Measurements from ENCODE around the gene DCC. TPM values are rescaled to one million over a fixed set of nuclear protein-coding genes. Genes with fewer than 3 reads are reported as not detected.
A peak's percentile ranks its signal among the peaks of the same experiment; 100 is the strongest.

Gene DCC
- total RNA-seq, 1 experiment from 2014 or later, result 0.39 TPM

GRCh38 chr18:52667463-52668065, 327.6 kb downstream of the DCC start:
- intact Hi-C loops (cut with micrococcal nuclease; ENCODE audit: unreplicated experiment), result no loop called here
- Mint-ChIP-seq H3K27ac (ENCODE audit: unreplicated experiment) (no peak overlapping the region), H3K9me3 (ENCODE audit: unreplicated experiment) (no peaks in the 10 kb centered on the region), H3K36me3 (ENCODE audit: insufficient read depth, unreplicated experiment) (no peaks in the 10 kb centered on the region), H3K4me3 (ENCODE audit: unreplicated experiment) (no peak overlapping the region), H3K27me3 (ENCODE audit: insufficient read depth, unreplicated experiment) (no peaks in the 10 kb centered on the region), H3K4me1 (ENCODE audit: low read depth, unreplicated experiment) (no peaks in the 10 kb centered on the region)
- Histone ChIP-seq H3K27me3 (replicated peaks; ENCODE audit: control insufficient read depth, insufficient read depth, low read length) (no peaks in the 10 kb centered on the region), H3K9me3 (no peaks in the 10 kb centered on the region), H3K4me3 (ENCODE audit: low read depth, low read length) (no peak overlapping the region), H3K4me1 (no peaks in the 10 kb centered on the region), H3K36me3 (ENCODE audit: control insufficient read depth, insufficient read depth, low read length) (no peaks in the 10 kb centered on the region)
- POLR2A ChIA-PET, result no interaction called here
- CTCF ChIA-PET, result no interaction called here
- TF ChIP-seq, protein P1, sequence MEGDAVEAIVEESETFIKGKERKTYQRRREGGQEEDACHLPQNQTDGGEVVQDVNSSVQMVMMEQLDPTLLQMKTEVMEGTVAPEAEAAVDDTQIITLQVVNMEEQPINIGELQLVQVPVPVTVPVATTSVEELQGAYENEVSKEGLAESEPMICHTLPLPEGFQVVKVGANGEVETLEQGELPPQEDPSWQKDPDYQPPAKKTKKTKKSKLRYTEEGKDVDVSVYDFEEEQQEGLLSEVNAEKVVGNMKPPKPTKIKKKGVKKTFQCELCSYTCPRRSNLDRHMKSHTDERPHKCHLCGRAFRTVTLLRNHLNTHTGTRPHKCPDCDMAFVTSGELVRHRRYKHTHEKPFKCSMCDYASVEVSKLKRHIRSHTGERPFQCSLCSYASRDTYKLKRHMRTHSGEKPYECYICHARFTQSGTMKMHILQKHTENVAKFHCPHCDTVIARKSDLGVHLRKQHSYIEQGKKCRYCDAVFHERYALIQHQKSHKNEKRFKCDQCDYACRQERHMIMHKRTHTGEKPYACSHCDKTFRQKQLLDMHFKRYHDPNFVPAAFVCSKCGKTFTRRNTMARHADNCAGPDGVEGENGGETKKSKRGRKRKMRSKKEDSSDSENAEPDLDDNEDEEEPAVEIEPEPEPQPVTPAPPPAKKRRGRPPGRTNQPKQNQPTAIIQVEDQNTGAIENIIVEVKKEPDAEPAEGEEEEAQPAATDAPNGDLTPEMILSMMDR (IDR thresholded peaks at IDR 0.05; ENCODE audit: insufficient read depth in 1 of 2, low read depth in 1 of 2, low read length in 1 of 2, severe bottlenecking in 1 of 2, unreplicated experiment in 1 of 2), result no peak
- no TSS peak for BruUV-seq (replicated peaks)
- no peak for DNase-seq

- Histone ChIP-seq H3K9me3 (no peaks in the 10 kb centered on the region), H3K36me3 (ENCODE audit: control insufficient read depth, insufficient read depth, low read length) (no peaks in the 10 kb centered on the region), H3K27me3 (replicated peaks; ENCODE audit: control insufficient read depth, insufficient read depth, low read length) (no peaks in the 10 kb centered on the region), H3K4me1 (no peaks in the 10 kb centered on the region), H3K4me3 (ENCODE audit: low read depth, low read length) (no peak overlapping the region)
- TF ChIP-seq, protein P1 (IDR thresholded peaks at IDR 0.05; ENCODE audit: insufficient read depth in 1 of 2, low read depth in 1 of 2, low read length in 1 of 2, severe bottlenecking in 1 of 2, unreplicated experiment in 1 of 2), result peak in 1 of 2 experiments; percentile 12
- Mint-ChIP-seq H3K4me1 (ENCODE audit: low read depth, unreplicated experiment) (no peaks in the 10 kb centered on the region), H3K4me3 (ENCODE audit: unreplicated experiment) (no peak overlapping the region), H3K36me3 (ENCODE audit: insufficient read depth, unreplicated experiment) (no peaks in the 10 kb centered on the region), H3K27ac (ENCODE audit: unreplicated experiment) (no peak overlapping the region), H3K27me3 (ENCODE audit: insufficient read depth, unreplicated experiment) (no peaks in the 10 kb centered on the region), H3K9me3 (ENCODE audit: unreplicated experiment) (no peaks in the 10 kb centered on the region)
- BruUV-seq (replicated peaks), result no TSS peak
- intact Hi-C loops (cut with micrococcal nuclease; ENCODE audit: unreplicated experiment), result loop anchor here (5.0 to 10.0 kb wide), 2 partner anchors 246 to 1004 kb away; no protein-coding TSS in a partner anchor
- ChIA-PET POLR2A (no interaction called here), CTCF (interaction anchor here (0.8 kb wide), 1 partner anchor 186 kb away, joined by 3 read pairs; no protein-coding TSS in a partner anchor)
- DNase-seq, result peak in 1 of 2 experiments; percentile 1
These were observed 330.9 kb downstream of the DCC start for GRCh38 chr18:52670896-52671295.

GRCh38 chr18:52678034-52678433, 338.0 kb downstream of the DCC start:
- CTCF ChIA-PET, result no interaction called here
- TF ChIP-seq, protein P1 (IDR thresholded peaks at IDR 0.05; ENCODE audit: insufficient read depth in 1 of 2, low read depth in 1 of 2, low read length in 1 of 2, severe bottlenecking in 1 of 2, unreplicated experiment in 1 of 2), result no peak
- no peak overlapping the region for H3K4me3 ChIP-seq (ENCODE audit: low read depth, low read length)
- no peaks in the 10 kb centered on the region for H3K9me3 ChIP-seq
- BruUV-seq (replicated peaks), result no TSS peak
- Mint-ChIP-seq H3K4me3 (ENCODE audit: unreplicated experiment) (no peak overlapping the region), H3K27me3 (ENCODE audit: insufficient read depth, unreplicated experiment) (peaks cover 2% of the 10 kb centered on the region), H3K4me1 (ENCODE audit: low read depth, unreplicated experiment) (no peaks in the 10 kb centered on the region), H3K27ac (ENCODE audit: unreplicated experiment) (no peak overlapping the region), H3K36me3 (ENCODE audit: insufficient read depth, unreplicated experiment) (no peaks in the 10 kb centered on the region), H3K9me3 (ENCODE audit: unreplicated experiment) (no peaks in the 10 kb centered on the region)
- no peak for DNase-seq
- H3K36me3 ChIP-seq (ENCODE audit: control insufficient read depth, insufficient read depth, low read length), result no peaks in the 10 kb centered on the region
- POLR2A ChIA-PET, result no interaction called here
- intact Hi-C loops (cut with micrococcal nuclease; ENCODE audit: unreplicated experiment), result loop anchor here (10.0 kb wide), 1 partner anchor 253 kb away; no protein-coding TSS in a partner anchor
- H3K4me1 ChIP-seq, result no peaks in the 10 kb centered on the region
- H3K27me3 ChIP-seq (replicated peaks; ENCODE audit: control insufficient read depth, insufficient read depth, low read length), result no peaks in the 10 kb centered on the region

Data from Caco-2 (cell line).